SU-DHL-6 (cell line): Measurements from ENCODE around the gene SAMD9.

Source experiments
- EZH2phosphoT487 ChIP-seq: fragments of 200-600 bp; sonication (generic), shearing (Covaris generic); conservative IDR thresholded peaks from 2 replicates; pipeline ENCODE4 v1.6.1; 2018; ENCODE audit warnings: mild to moderate bottlenecking, antibody characterized with exemption, low read length, moderate library complexity, mixed read lengths
- TF ChIP-seq, protein P1 (sequence below): fragments of 200-600 bp; sonication (generic); IDR thresholded peaks from one replicate; pipeline ENCODE4 v1.5.1; 2017; ENCODE audit warnings: antibody characterized with exemption, mild to moderate bottlenecking, low read length, moderate library complexity; ENCODE audit not compliant: insufficient read depth, poor library complexity, severe bottlenecking

DNA sequence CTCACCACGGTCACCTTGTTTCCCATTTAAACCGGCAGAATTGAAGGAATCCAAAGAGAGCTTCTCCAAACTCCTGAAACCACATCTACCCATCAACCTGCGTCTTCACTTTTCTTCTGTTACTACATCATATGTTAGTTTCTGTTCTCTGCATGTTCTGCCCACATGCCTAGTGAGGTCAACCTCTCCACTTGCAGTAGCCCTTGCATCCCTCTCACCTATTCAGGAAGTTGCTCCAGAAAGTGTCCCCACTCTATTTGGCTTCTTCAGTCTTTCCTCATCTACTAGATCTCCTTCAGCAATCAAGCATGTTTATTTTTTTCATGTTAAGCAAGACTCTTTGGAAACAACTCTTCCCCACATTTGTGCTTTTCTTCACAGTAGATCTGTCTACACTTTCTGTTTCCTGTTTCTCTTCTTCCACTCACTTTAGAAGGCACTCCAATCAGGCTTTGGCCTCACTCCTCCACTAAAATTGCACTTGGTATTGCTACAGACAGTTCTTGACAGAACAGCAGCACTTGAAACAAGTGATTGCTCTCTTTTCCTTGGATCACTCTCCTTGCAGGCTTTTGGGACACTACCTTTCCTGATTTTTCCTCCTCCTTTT, 22.9 kb upstream of the SAMD9 start:
- TF ChIP-seq, protein P1, sequence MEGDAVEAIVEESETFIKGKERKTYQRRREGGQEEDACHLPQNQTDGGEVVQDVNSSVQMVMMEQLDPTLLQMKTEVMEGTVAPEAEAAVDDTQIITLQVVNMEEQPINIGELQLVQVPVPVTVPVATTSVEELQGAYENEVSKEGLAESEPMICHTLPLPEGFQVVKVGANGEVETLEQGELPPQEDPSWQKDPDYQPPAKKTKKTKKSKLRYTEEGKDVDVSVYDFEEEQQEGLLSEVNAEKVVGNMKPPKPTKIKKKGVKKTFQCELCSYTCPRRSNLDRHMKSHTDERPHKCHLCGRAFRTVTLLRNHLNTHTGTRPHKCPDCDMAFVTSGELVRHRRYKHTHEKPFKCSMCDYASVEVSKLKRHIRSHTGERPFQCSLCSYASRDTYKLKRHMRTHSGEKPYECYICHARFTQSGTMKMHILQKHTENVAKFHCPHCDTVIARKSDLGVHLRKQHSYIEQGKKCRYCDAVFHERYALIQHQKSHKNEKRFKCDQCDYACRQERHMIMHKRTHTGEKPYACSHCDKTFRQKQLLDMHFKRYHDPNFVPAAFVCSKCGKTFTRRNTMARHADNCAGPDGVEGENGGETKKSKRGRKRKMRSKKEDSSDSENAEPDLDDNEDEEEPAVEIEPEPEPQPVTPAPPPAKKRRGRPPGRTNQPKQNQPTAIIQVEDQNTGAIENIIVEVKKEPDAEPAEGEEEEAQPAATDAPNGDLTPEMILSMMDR = no peak
- TF ChIP-seq EZH2phosphoT487 = no peak
